Daoy (cell line): ENCODE measurements around the gene COX6A2. TPM values are rescaled to one million over a fixed set of nuclear protein-coding genes. Genes with fewer than 3 reads are reported as not detected.

Experiments used
- total RNA-seq: library from RNA; depleted of rRNA; stranded (reverse); fragments of >200 nt; shearing (Covaris generic); gene quantifications from 2 replicates; pipeline ENCODE4 v1.2.3, GENCODE V29; 2014; rRNA removed

COX6A2 gene
- total RNA-seq, 1 experiment from 2014 or later, result not detected

Other genes with a start within 250 kb of the COX6A2 start
- 28.8 and 32.1 TPM in 2 replicates for gene FUS, start 248.2 kb downstream of the COX6A2 start, total RNA-seq
- gene PYCARD, start 225.6 kb downstream of the COX6A2 start, total RNA-seq, result 14.7 and 23.3 TPM in 2 replicates
- not detected in 2 replicates for gene TRIM72, start 214.2 kb downstream of the COX6A2 start, total RNA-seq
- not detected in 2 replicates for gene PYDC1, start 211.2 kb downstream of the COX6A2 start, total RNA-seq
- not detected in 2 replicates for gene ITGAM, start 168.4 kb downstream of the COX6A2 start, total RNA-seq
- 0.42 and 1.5 TPM in 2 replicates for gene ITGAX, start 73.2 kb downstream of the COX6A2 start, total RNA-seq
- gene ITGAD, start 35.0 kb downstream of the COX6A2 start, total RNA-seq, result 0.06 TPM in 1 of 2 replicates, not detected in the other
- 0.15 TPM in 1 of 2 replicates, not detected in the other for gene ZNF843, start 14.4 kb upstream of the COX6A2 start, total RNA-seq
- gene ARMC5, start 31.1 kb upstream of the COX6A2 start, total RNA-seq, result 13.7 and 16.1 TPM in 2 replicates
- gene TGFB1I1, start 43.8 kb upstream of the COX6A2 start, total RNA-seq, result 20.7 and 22.9 TPM in 2 replicates
- gene SLC5A2, start 54.8 kb upstream of the COX6A2 start, total RNA-seq, result not detected in 2 replicates
- 33.3 and 35.3 TPM in 2 replicates for gene RUSF1, start 80.0 kb upstream of the COX6A2 start, total RNA-seq
- not detected in 2 replicates for gene AHSP, start 99.5 kb upstream of the COX6A2 start, total RNA-seq